Pancreas (tissue), 8 donors: ENCODE results near the gene CUX1. TPM values are rescaled to one million over a fixed set of nuclear protein-coding genes. Genes with fewer than 3 reads are reported as not detected.

ENCODE experiments used
- microRNA-seq, 2 donors: library from miRNA; unstranded; fragments of <30 nt; microRNA quantifications; one replicate each; pipeline versions ENCODE4 to v1.1.0, GENCODE V29; 2019 to 2020
- polyA plus RNA-seq, 2 donors: library from polyadenylated mRNA; stranded (reverse); fragments of 200-250 nt; gene quantifications; one replicate each; pipeline ENCODE4 v1.2.3, GENCODE V29; 2013
- total RNA-seq, 6 donors: library from RNA; stranded (reverse); fragmentation: NEBNext Ultra II Directional in 4 of 6; extraction: Animal tissue kit (Norgen Biotek cat#: 25700) in 4 of 6; gene quantifications; one replicate each; pipeline versions ENCODE4 v1.2.1 to v1.2.4, GENCODE V29; 2021 to 2023
- donor health status: healthy with polysubstance abuse.
- donor health status: DM: no; HTN: no; CAD: no; lungs with moderate emphysema.
- donor health status: DM: no; HTN: no; CAD: no.
- donor health status: Bipolar disorder and iron deficiency.
- donor health status: DM: yes; HTN: yes; CAD: no.
- donor health status: DM: no; HTN: no; CAD: no.
- donor health status: DM: no; HTN: no; CAD: no.
- donor health status: DM: yes; HTN: yes; CAD: no.

The CUX1 gene
- total and polyA plus RNA-seq, 8 donors = 18.9 to 61.2 (median 45.1) TPM

Small RNA genes lying within 50 kb of the gene (microRNA-seq; reads per million reads assigned to microRNA genes)
- 0 reads per million in 2 donors for gene MIR4285

Other genes with a start within 250 kb of the CUX1 start
- gene MYL10, start 188.3 kb upstream of the CUX1 start, total RNA-seq = not detected
- not detected for gene MYL10, start 188.3 kb upstream of the CUX1 start, polyA plus RNA-seq